Endothelial cell (in vitro differentiated cells): Measurements from ENCODE around the gene AXIN1. TPM values are rescaled to one million over a fixed set of nuclear protein-coding genes. Genes with fewer than 3 reads are reported as not detected.

Source experiments
- DNase-seq: peaks from one replicate; pipeline ENCODE4 v3.0.0; 2021; ENCODE audit warnings: low spot score
- H3K27ac Mint-ChIP-seq: one replicate; pipeline ENCODE4 v1.8.0; 2021; ENCODE audit warnings: mixed read lengths, inconsistent platforms; ENCODE audit not compliant: unreplicated experiment
- H3K27me3 Mint-ChIP-seq: one replicate; pipeline ENCODE4 v1.8.0; 2021; ENCODE audit warnings: mild to moderate bottlenecking, moderate library complexity, mixed read lengths, inconsistent platforms; ENCODE audit not compliant: unreplicated experiment
- H3K36me3 Mint-ChIP-seq: one replicate; pipeline ENCODE4 v1.8.0; 2021; ENCODE audit warnings: mild to moderate bottlenecking, low read depth, mixed read lengths, inconsistent platforms; ENCODE audit not compliant: unreplicated experiment
- H3K4me1 Mint-ChIP-seq: one replicate; pipeline ENCODE4 v1.8.0; 2021; ENCODE audit warnings: mild to moderate bottlenecking, mixed read lengths, inconsistent platforms; ENCODE audit not compliant: unreplicated experiment
- H3K4me3 Mint-ChIP-seq: one replicate; pipeline ENCODE4 v1.8.0; 2021; ENCODE audit warnings: mild to moderate bottlenecking, mixed read lengths, inconsistent platforms; ENCODE audit not compliant: unreplicated experiment
- H3K9me3 Mint-ChIP-seq: one replicate; pipeline ENCODE4 v1.8.0; 2021; ENCODE audit warnings: mixed read lengths, inconsistent platforms; ENCODE audit not compliant: unreplicated experiment
- total RNA-seq: library from RNA; stranded (reverse); fragmentation: NEBNext Ultra II Directional; extraction: Animal tissue kit (Norgen Biotek cat#: 25700); gene quantifications from one replicate; pipeline ENCODE4 v1.2.1, GENCODE V29; 2021; ENCODE audit not compliant: unreplicated experiment
- TF ChIP-seq, protein P1 (sequence below): fragments of 200-600 bp; sonication (generic); IDR thresholded peaks from one replicate; pipeline ENCODE4 v1.5.0; 2021; ENCODE audit warnings: antibody characterized with exemption; ENCODE audit not compliant: unreplicated experiment

Gene AXIN1
- total RNA-seq, 1 donor from 2014 or later: 17.5 TPM

DNA sequence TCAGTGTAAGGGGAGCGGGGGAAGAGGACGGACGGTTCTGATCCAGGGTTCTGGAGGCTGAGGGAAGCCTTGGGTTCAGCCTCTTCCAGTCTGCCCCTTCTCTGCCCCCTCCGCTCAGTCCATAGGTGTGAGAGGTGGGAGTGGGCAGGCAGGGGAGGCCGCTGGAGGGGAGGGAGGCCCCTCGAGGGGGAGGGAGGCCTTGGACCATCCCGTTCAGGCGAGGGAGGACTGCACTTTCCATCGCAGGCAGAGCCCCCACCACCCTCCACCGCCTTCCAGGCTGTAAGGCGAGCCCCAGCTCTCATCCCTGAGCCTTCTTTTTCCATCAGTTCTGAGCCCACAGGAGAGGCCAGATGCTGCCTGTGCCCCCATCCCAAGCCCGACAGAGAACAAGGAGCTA, 4.2 kb upstream of the AXIN1 start:
- no peak for DNase-seq
- H3K27me3 Mint-ChIP-seq: peaks cover 5% of the 10 kb centered on the region
- no peaks in the 10 kb centered on the region for H3K9me3 Mint-ChIP-seq
- H3K4me3 Mint-ChIP-seq: no peak overlapping the region
- H3K4me1 Mint-ChIP-seq: peaks cover 2% of the 10 kb centered on the region
- H3K36me3 Mint-ChIP-seq: peaks cover under 1% of the 10 kb centered on the region
- TF ChIP-seq, protein P1, sequence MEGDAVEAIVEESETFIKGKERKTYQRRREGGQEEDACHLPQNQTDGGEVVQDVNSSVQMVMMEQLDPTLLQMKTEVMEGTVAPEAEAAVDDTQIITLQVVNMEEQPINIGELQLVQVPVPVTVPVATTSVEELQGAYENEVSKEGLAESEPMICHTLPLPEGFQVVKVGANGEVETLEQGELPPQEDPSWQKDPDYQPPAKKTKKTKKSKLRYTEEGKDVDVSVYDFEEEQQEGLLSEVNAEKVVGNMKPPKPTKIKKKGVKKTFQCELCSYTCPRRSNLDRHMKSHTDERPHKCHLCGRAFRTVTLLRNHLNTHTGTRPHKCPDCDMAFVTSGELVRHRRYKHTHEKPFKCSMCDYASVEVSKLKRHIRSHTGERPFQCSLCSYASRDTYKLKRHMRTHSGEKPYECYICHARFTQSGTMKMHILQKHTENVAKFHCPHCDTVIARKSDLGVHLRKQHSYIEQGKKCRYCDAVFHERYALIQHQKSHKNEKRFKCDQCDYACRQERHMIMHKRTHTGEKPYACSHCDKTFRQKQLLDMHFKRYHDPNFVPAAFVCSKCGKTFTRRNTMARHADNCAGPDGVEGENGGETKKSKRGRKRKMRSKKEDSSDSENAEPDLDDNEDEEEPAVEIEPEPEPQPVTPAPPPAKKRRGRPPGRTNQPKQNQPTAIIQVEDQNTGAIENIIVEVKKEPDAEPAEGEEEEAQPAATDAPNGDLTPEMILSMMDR: no peak
- no peak overlapping the region for H3K27ac Mint-ChIP-seq

DNA sequence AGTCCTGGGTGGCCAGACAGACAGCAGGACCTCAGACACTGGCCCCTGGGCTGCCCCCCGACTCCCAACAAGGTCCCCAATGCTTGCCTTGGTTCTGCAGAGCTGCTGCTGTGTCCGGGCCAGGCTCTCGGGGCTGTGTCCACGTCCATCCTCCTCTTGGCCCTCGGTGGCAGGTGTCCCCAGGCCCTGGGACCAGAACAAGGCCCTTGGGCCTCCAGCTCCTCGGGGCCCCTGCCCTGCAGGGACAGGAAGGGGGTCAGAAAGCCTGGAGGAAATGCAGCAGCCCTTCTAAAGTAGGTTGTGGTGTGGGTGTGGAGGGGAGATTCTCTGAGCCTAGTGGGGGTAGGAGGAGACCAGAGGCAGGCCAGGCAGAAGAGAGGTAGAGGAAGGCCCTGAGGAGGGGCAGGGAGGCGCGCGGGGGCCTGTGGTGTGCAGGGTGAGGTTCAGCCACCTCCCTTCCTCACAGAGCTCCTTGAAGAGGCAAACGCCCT, 2.5 kb upstream of the AXIN1 start:
- peaks cover 4% of the 10 kb centered on the region for H3K4me1 Mint-ChIP-seq
- no peak overlapping the region for H3K4me3 Mint-ChIP-seq
- TF ChIP-seq, protein P1: no peak
- H3K27ac Mint-ChIP-seq: no peak overlapping the region
- peaks cover 7% of the 10 kb centered on the region for H3K27me3 Mint-ChIP-seq
- DNase-seq: no peak
- H3K36me3 Mint-ChIP-seq: peaks cover 7% of the 10 kb centered on the region
- no peaks in the 10 kb centered on the region for H3K9me3 Mint-ChIP-seq

DNA sequence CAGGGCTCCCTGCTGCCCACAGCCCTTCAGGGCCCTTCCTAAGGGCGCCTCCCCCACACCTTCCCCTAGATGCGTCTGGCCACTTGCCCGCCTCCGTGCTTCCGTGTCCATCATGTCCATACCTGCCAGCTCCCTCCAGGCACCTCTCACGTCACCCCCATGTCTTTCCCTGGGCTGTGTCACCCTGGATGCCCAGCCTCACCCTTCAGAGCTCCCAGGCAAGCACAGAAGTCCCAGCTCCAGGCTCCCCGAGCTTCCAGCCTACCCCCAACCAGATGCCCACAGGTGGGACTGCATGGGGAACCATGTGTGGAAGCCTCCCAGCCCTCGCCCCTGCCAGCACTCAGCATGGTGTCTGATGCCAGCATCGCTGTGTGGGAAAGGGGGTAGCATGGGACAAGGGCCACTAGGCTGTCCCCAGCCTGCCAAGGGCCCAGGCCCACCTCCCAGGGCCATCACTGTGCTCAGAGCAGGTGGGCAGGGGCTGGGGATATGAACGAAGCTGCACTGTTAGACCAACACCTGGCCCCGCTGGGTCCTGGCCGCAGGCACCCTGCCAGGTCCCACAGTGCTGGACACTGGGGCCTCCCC, 1.9 kb upstream of the AXIN1 start:
- H3K4me1 Mint-ChIP-seq: peaks cover 4% of the 10 kb centered on the region
- no peaks in the 10 kb centered on the region for H3K9me3 Mint-ChIP-seq
- H3K36me3 Mint-ChIP-seq: peaks cover 7% of the 10 kb centered on the region

DNA sequence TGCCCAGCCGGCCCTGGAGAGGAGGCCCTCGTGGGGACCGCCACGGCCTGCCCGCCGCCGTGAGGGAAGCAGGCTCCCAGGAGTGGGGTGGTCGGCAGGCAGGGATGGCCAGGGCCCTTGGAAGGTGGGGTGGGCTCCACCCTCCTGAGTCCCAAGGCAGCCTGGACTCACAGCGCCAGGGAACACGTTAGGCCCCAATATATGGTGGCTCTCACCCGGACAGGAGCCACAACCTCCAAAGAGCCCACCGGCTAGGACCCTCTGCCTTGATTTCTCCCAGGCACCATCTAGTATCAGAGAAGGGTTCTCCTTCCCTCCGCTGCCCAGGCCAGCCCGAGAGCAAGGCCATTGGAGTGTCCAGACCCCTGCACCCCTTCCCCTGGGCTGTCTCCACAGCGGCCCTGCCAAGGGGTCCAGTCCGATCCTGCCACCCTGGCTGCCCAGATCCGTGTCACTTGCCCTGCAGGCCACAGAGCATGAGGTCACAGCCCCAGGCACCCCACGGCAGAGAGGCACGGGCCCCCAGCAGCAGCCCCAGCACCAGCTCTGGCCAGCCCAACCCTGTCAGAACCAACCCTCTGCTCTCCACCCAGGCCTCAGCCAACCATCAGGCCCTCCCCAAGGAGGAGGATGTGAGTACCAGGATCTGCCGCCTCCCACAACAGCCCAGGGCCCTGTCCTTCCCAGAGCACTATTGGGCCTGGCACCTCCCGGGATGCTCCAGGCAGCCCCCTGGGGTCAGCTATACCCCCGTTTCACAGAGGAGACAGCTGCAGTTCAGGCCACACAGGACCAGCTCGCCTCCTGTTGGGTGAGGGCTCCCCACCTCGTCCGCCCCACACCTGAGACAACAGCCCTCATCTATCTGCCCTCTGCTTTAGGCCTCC, 1.1 kb upstream of the AXIN1 start:
- Mint-ChIP-seq H3K27ac (no peak overlapping the region), H3K36me3 (peaks cover 7% of the 10 kb centered on the region), H3K4me3 (peak overlapping the region; percentile 37), H3K4me1 (peaks cover 4% of the 10 kb centered on the region), H3K9me3 (no peaks in the 10 kb centered on the region), H3K27me3 (peaks cover 7% of the 10 kb centered on the region)
- TF ChIP-seq, protein P1: no peak
- DNase-seq: no peak

More for the DNA sequence above, 1.9 kb upstream of the AXIN1 start:
- DNase-seq: no peak
- peaks cover 7% of the 10 kb centered on the region for H3K27me3 Mint-ChIP-seq
- no peak overlapping the region for H3K27ac Mint-ChIP-seq
- TF ChIP-seq, protein P1: no peak
- H3K4me3 Mint-ChIP-seq: peak overlapping the region; percentile 37
